Kidney (tissue), 14 donors: ENCODE measurements around the gene SLC4A5. TPM values are rescaled to one million over a fixed set of nuclear protein-coding genes. Genes with fewer than 3 reads are reported as not detected.

Source experiments
- DNase-seq, 5 donors: peaks; one replicate each; pipeline ENCODE4 v3.0.0-alpha.2; 2013 to 2020
- FAIRE-seq: peaks from 2 replicates; lab custom pipeline; 2012; peaks lifted over from hg19 to GRCh38; lab: Jason Lieb, UNC
- H3K27ac ChIP-seq, 2 donors: one replicate each; pipeline ENCODE4 v1.7.0; 2013; ENCODE audit warnings: low read depth in 2 of 2, low read length in 2 of 2, inconsistent platforms in 1 of 2
- H3K27me3 ChIP-seq: one replicate; pipeline ENCODE4 v1.7.1; 2013; ENCODE audit warnings: low read length, inconsistent platforms; ENCODE audit not compliant: control insufficient read depth, insufficient read depth
- H3K36me3 ChIP-seq, 3 donors: one replicate each; pipeline versions ENCODE4 v1.7.0 to v1.7.1; 2013; ENCODE audit warnings: low read length in 3 of 3, control low read depth in 1 of 3, inconsistent platforms in 1 of 3; ENCODE audit not compliant: insufficient read depth in 3 of 3, control insufficient read depth in 2 of 3
- H3K4me1 ChIP-seq, 3 donors: one replicate each; pipeline versions ENCODE4 v1.7.0 to v1.7.1; 2013; ENCODE audit warnings: low read length in 3 of 3, inconsistent platforms in 1 of 3, low read depth in 1 of 3; ENCODE audit not compliant: control insufficient read depth in 2 of 3, insufficient read depth in 2 of 3
- H3K4me3 ChIP-seq, 3 donors: one replicate each; pipeline versions ENCODE4 v1.7.0 to v1.8.1; 2013; ENCODE audit warnings: low read length in 3 of 3, control low read depth in 1 of 3, inconsistent platforms in 1 of 3
- H3K9ac ChIP-seq, 3 donors: one replicate each; pipeline versions ENCODE4 v1.7.0 to v1.7.1; 2013; ENCODE audit warnings: low read length in 3 of 3, control low read depth in 1 of 3, inconsistent platforms in 1 of 3
- H3K9me3 ChIP-seq, 3 donors: one replicate each; pipeline versions ENCODE4 v1.7.0 to v1.7.1; 2013; ENCODE audit warnings: low read length in 3 of 3, control low read depth in 1 of 3, inconsistent platforms in 1 of 3; ENCODE audit not compliant: control insufficient read depth in 2 of 3, insufficient read depth in 1 of 3
- intact Hi-C: fragments of 100-400 bp; cut with DNase I; formaldehyde crosslinking; loops from one replicate; pipeline ENCODE4 v1.11.1; 2022
- polyA plus RNA-seq: library from polyadenylated mRNA; stranded (reverse); fragments of 350-450 nt; fragmentation: Illumina TruSeq; extraction: RNeasy Lipid Tissue Mini Kit (QIAGEN cat#74804); gene quantifications from one replicate; pipeline ENCODE4 v1.2.3, GENCODE V29; 2014; ENCODE audit warnings: low read depth, low replicate concordance; ENCODE audit not compliant: insufficient read depth
- total RNA-seq: library from RNA; stranded (reverse); fragmentation: NEBNext Ultra II Directional; extraction: Animal tissue kit (Norgen Biotek cat#: 25700); gene quantifications from one replicate; pipeline ENCODE4 v1.2.1, GENCODE V29; 2021
- TF ChIP-seq, protein P1 (sequence below): IDR thresholded peaks from 3 replicates; pipeline ENCODE4 v1.5.1; 2012; ENCODE audit warnings: mild to moderate bottlenecking, moderate library complexity, borderline replicate concordance; ENCODE audit not compliant: insufficient read depth; ENCODE audit errors: extremely low read depth
- donor health status: control.
- donor health status: control.
- donor health status: control.
- donor health status: control.
- donor health status: control.
- donor health status: DM: yes; HTN: yes; CAD: no.
- donor health status: Normal renal cell carcinoma (clear cell type).

Gene SLC4A5
- total and polyA plus RNA-seq, 2 donors from 2014 or later: 1.1 to 5.2 TPM

DNA sequence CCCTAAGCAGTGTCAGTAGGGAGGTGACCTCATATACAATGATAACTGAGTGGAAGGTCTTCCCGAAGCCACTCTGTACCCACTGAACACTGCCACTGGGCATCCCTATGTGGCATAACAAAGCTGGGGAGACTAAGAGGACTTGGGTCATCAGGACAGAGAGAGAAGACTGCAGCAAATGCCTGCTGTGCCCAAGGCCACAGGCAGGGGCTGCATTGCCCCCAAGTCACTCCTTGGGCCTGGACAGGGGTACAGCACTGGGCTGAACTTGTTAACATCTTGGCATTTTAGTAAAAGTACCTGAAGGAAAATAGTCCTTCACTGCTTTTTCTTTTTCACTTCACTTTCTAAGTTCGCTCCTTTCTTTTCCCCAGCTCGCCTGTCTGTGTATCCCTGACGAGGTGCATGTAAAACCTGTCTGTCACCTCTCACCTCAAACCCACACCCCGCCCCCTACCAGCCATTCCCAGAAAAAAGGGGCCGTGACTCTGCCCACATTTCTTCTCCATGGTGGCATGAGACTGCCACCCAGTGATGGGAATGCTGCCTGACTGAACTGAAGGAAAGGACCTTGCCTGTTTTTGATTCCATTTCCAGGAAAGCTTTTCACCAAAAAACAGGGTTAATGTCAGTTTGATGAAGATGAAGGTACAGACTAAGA lies 81.9 kb downstream of the SLC4A5 start:
- TF ChIP-seq, protein P1, sequence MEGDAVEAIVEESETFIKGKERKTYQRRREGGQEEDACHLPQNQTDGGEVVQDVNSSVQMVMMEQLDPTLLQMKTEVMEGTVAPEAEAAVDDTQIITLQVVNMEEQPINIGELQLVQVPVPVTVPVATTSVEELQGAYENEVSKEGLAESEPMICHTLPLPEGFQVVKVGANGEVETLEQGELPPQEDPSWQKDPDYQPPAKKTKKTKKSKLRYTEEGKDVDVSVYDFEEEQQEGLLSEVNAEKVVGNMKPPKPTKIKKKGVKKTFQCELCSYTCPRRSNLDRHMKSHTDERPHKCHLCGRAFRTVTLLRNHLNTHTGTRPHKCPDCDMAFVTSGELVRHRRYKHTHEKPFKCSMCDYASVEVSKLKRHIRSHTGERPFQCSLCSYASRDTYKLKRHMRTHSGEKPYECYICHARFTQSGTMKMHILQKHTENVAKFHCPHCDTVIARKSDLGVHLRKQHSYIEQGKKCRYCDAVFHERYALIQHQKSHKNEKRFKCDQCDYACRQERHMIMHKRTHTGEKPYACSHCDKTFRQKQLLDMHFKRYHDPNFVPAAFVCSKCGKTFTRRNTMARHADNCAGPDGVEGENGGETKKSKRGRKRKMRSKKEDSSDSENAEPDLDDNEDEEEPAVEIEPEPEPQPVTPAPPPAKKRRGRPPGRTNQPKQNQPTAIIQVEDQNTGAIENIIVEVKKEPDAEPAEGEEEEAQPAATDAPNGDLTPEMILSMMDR: peak; percentile 52
- DNase-seq (peak in 4 of 5 donors; percentile 62 to 81 (median 72)), FAIRE-seq (no peak)
- Histone ChIP-seq H3K4me3 (no peak overlapping the region), H3K36me3 (no peaks in the 10 kb centered on the region), H3K4me1 (no peaks in the 10 kb centered on the region), H3K27ac (no peak overlapping the region), H3K9me3 (no peaks in the 10 kb centered on the region), H3K9ac (peak overlapping the region in 1 of 3 donors; percentile 30), H3K27me3 (no peaks in the 10 kb centered on the region)
- intact Hi-C loops: no loop called here

DNA sequence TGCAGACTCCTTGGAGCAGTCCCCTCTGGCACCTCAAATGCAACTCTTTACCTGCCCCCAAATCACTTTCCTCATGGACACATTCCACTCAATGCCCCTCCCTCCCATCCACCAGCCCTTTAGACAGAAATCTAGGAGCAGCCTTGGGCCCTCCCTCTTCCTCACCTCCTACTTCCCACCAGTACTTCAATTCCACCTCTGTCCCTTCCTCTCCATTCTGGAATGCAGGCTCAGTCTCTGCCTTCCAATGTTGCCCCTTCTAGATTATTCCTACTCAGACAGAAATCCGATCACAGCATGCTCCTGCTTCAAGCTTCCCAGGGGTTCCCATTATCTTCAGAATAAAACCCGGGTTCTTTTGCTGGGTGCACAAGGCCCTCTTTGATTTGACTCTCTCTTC lies 82.7 kb downstream of the SLC4A5 start:
- no peak overlapping the region for H3K4me3 ChIP-seq
- intact Hi-C loops: no loop called here
- no peaks in the 10 kb centered on the region for H3K9me3 ChIP-seq
- H3K27ac ChIP-seq: no peak overlapping the region
- H3K9ac ChIP-seq: no peak overlapping the region
- no peak for FAIRE-seq
- TF ChIP-seq, protein P1: no peak
- H3K27me3 ChIP-seq: no peaks in the 10 kb centered on the region
- no peaks in the 10 kb centered on the region for H3K36me3 ChIP-seq
- DNase-seq: no peak
- no peaks in the 10 kb centered on the region for H3K4me1 ChIP-seq

DNA sequence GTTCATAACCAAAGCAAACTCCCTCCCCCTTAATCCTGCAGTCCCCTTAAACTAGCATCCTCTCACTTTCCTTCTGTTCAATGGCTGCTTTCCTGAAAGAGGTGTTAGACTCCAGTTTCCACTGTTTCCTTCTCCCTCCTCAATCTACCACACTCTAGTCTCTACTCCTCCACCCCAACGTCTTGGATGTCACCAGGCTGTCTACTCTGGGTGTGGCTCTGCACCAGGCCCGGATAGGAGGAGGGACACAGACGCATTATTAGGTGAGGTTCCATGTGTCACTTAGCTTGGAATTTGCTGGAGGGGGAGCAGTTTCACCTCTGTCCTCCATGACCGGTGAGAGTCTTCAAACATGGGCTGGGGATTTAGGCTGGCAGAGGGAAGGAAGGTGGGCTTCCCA lies 83.5 kb downstream of the SLC4A5 start:
- Histone ChIP-seq H3K27me3 (no peaks in the 10 kb centered on the region), H3K9me3 (no peaks in the 10 kb centered on the region), H3K4me1 (no peaks in the 10 kb centered on the region), H3K36me3 (no peaks in the 10 kb centered on the region), H3K9ac (no peak overlapping the region), H3K27ac (no peak overlapping the region), H3K4me3 (no peak overlapping the region)
- FAIRE-seq (no peak), DNase-seq (no peak)
- intact Hi-C loops: no loop called here
- TF ChIP-seq, protein P1: no peak
